Posterior cingulate gyrus (tissue), 11 donors: ENCODE data around the gene TAOK3.
"Not testable (repeated sequence)": the region's sequence is repeated elsewhere in the genome, so short reads cannot be mapped to it uniquely, and the experiment has no call there.

Experiments
- DNase-seq, 10 donors: peaks; one replicate each; pipeline versions ENCODE4 v3.0.0 to v3.0.0-alpha.2; 2020 to 2021; ENCODE audit warnings: mixed read lengths in 3 of 10
- intact Hi-C: fragments of 100-400 bp; cut with DNase I; formaldehyde crosslinking; loops from one replicate; pipeline ENCODE4 v1.15.1; 2023

The TAOK3 gene

GRCh38 chr12:118374909-118375308, 2.2 kb upstream of the TAOK3 start:
- intact Hi-C loops: loop anchor here (2.0 to 5.0 kb wide), 4 partner anchors 73 to 498 kb away; partner anchors contain the start of gene WSB2
- DNase-seq: no peak

DNA sequence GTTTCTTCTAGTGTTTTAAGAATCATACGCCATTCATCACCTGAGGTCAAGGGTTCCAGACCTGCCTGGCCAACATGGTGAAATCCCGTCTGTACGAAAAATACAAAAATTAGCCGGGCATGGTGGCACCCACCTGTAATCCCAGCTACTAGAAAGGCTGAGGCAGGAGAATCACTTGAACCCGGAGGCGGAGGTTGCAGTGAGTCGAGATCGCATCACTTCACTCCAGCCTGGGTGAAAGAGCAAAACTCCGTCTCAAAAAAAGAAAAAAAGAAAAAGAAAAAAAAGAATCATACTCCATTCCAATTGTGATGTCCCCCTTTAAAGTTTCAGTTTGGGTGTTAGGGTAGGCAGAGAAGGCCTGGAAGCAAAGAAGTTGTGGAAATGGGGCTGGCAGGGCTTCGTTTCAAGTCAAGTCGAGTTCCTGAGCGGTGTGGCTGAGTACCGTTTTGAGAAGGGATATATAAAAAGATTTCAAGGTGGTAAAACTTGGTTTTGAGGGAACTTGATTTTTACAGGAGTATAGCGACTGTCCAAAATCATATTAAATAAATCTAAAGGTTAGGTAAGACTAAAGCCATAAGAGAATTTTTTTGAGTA, 1.5 kb upstream of the TAOK3 start:
- intact Hi-C loops: loop anchor here (2.0 to 5.0 kb wide), 3 partner anchors 72 to 313 kb away; partner anchors contain the start of gene WSB2
- no peak for DNase-seq

DNA sequence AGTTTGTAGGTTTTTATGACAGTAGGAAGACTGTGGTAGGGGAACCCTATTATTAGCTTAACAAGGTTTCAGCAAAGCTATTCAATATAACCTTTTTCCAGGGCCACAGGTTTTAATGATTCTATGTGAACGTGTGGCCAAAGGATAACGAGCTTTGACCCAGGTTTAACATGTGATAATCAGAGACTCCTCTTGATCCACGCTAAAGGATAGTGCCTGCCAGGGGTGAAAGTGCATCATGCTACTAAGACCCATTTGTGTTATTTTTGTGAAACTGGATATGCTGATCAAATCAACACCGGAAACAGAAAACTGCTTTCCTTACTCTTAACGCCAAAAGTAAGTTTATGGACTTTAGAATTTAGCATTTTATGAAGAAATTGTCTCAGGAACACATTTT, 909 bp upstream of the TAOK3 start:
- intact Hi-C loops: loop anchor here (2.0 to 5.0 kb wide), 3 partner anchors 71 to 313 kb away; partner anchors contain the start of gene WSB2
- DNase-seq: no peak

DNA sequence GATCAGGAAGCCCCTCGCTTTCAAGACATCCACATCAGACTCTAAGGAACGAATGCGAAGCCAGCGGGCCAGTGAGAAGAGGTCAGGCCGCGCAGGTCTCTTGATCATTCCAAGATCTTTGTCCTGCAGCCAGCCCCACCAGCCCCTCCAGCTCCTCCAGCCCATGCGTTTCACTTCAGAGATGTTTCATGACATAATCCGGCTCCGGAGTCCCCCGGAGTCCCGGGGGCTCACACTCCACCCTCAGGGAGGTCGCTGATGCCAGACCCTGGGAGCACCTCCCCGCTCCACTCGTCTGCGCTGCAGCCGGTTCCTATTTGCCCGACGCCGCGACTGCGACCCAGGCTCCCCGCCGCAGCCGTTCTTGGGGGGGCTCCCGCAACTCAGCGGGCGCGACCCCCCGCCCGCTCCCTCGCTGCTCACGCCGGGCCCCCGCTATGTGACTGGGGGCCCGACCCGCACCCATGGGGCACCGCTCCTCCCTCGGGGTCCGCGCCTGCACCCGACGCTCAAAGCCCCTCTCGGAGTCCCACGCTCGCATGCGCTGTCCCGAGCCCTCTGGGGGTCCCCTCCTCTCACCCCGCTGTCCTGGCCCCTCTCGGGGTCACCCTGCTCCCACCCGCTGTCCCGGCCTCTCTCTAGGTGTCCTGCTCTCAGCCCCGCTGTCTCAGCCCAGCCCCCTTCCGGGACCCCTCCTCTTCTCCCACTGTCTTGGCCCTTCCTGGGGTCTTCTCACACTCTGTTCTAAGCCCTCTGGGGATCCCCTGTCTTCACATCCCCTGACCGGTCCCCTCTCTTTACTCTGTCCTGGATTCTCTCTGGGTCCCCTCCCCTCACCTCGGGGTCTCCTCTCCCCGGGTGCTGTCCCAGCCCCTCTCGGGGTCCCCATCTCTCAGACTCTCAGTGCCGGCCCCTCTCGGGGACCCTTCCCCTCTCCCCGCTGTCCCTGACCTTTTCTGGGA, 1.1 kb downstream of the TAOK3 start:
- peak in 2 of 10 donors; percentile 18 to 75 for DNase-seq
- intact Hi-C loops: loop anchor here (5.0 kb wide), 2 partner anchors 69 to 249 kb away; no protein-coding TSS in a partner anchor

GRCh38 chr12:118370601-118371000, 2.1 kb downstream of the TAOK3 start:
- no peak for DNase-seq
- intact Hi-C loops: loop anchor here (5.0 kb wide), 2 partner anchors 68 to 248 kb away; no protein-coding TSS in a partner anchor

- DNase-seq: no peak
- intact Hi-C loops: no loop called here
Observed at GRCh38 chr12:118368821-118369220, 3.9 kb downstream of the TAOK3 start.

GRCh38 chr12:118361889-118362288, 10.8 kb downstream of the TAOK3 start:
- intact Hi-C loops: no loop called here

DNA sequence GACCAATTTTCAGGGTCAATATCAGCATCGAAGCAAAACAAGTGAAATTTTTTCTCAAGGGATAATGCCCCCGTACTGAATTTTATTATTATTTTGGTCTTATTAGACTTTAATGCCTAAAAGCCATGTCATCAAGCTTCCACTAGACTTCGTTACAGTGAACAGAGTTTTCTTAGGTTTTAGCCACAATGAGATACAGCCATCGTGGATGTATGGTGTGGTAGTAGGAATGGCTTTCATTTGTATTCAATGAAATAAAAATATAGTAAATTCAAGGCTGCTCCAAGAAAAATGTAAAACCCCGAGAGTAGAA, 11.7 kb downstream of the TAOK3 start:
- no peak for DNase-seq

More at GRCh38 chr12:118361889-118362288, 10.8 kb downstream of the TAOK3 start:
- DNase-seq: no peak

DNA sequence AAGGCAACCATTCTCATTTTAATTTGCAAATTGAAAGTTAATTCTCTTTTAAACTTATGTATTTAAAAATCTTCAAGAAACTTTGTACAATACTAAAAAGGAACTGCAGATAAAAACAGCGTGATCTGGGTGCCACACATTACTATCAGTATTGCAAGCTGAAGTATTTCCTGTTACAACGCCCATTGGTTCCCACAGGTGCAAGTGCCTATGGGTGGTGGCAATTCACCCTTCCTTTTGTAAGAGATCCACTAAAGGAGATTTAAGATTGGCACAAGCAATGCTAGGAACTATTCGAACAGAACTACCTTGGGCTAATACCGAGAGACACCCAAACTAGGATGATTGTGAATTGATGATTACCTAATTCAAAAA, 13.2 kb downstream of the TAOK3 start:
- intact Hi-C loops: no loop called here
- DNase-seq: no peak

More for the DNA sequence above, 11.7 kb downstream of the TAOK3 start:
- intact Hi-C loops: no loop called here

DNA sequence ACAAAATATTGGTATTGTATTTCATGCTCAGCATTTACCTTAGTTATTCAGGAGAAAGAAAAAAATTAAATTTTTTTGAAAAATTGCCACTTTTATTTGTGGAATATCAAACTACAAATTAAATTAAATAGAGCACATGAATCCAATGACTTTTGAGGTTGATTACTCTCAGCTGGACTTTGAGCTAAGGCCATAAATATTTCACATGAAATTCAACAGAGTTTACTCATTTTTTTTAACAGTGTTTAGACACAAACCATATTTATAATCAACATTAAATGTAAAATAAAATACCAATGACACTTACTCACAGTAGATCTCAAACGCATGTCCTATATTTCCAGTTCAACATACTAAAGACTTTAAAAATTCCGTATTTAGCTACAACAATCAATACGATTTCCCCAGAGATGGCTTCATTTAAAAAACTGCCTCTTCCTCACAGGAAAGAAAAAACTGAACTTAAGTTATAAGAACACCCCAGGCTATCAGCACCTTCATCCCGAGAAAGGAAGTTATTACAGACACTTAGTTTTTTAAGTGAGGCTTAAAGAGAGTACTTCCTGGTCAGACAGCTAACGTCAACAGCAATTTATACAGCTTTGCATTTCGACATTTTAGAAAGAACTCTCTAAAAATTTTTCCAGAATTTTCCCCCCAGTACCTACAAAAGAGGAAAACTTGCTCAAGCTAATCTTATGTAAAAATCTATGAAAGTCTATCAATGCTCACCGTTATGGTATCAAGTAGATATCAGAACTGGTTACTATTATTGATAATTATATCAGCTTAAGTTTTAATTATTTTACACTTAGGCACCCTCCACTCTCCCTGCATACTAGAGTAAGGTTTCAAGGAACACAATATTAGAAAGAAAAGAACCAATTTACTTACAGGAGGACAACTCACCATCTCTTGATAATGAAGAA, 13.8 kb downstream of the TAOK3 start:
- intact Hi-C loops: no loop called here
- no peak for DNase-seq

DNA sequence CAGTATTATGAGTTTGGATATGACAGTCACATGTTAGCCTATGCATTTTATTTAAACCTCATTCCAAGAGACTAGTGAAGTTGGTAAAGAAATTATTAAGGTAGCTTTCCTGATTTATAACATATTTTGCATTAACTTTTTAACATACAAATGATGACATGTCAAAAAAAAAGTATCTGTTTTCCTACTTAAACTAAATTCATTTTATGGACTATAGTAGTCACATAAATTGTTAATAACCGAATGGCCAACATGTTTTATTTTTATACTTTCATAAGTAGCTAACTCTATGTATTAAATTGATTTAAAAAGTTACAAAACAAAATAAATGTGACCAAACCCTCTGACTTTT, 14.7 kb downstream of the TAOK3 start:
- intact Hi-C loops: no loop called here
- no peak for DNase-seq

- intact Hi-C loops: no loop called here
- no peak for DNase-seq
Observed at GRCh38 chr12:118357257-118358007, 15.3 kb downstream of the TAOK3 start.

DNA sequence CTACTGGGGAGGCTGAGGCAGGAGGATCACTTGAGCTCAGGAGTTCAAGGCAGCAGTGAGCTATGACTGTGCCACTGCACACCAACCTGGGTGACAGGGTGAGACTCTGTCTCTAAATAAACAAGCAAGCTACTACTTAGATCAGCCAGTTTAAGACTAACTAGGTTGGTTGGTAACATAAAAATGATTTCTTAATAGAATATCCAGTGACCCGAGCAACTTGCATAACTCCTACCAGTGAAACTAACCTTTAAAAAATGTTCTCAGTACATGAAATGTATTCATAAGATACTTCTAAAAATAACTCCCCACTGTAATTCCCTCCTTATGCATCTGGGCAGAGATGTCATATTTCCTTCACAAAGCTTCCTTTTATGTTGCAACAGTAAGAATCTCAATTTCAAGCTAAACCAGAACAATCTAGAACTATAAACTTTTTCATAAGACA, 15.9 kb downstream of the TAOK3 start:
- DNase-seq: no peak
- intact Hi-C loops: no loop called here

GRCh38 chr12:118355843-118356242, 16.9 kb downstream of the TAOK3 start:
- intact Hi-C loops: no loop called here
- DNase-seq: no peak

GRCh38 chr12:118354903-118355302, 17.8 kb downstream of the TAOK3 start:
- intact Hi-C loops: no loop called here
- DNase-seq: no peak

GRCh38 chr12:118354503-118354902, 18.2 kb downstream of the TAOK3 start:
- intact Hi-C loops, DNase-seq: not testable (repeated sequence)

GRCh38 chr12:118353721-118354120, 19.0 kb downstream of the TAOK3 start:
- intact Hi-C loops: no loop called here
- DNase-seq: no peak

DNA sequence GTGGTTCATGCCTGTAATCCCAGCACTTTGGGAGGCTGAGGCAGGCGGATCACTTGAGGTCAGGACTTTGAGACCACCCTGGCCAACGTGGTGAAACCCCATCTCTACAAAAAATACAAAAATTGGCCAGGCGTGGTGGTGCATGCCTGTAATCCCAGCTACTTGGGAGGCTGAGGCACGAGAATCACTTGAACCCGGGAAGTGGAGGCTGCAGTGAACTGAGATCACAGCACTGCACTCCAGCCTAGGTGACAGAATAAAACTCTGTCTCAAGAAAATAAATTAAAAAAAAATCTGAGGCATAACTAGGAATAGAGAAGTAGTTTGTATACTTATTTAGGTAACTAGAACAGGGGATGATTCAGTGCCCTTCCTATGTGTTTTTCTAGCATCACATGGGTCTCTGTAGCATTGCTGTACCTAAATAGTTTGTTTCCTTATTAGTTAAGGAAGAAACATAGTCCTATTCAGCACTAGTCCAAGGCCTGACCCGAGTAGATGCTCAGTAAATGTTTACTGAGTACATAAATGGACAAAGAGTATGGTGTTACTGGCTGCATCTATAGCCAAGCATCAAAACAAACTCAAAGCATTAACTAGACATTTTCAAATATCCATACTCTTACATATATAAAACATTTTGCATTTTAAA, 21.7 kb downstream of the TAOK3 start:
- intact Hi-C loops: no loop called here
- no peak for DNase-seq

DNA sequence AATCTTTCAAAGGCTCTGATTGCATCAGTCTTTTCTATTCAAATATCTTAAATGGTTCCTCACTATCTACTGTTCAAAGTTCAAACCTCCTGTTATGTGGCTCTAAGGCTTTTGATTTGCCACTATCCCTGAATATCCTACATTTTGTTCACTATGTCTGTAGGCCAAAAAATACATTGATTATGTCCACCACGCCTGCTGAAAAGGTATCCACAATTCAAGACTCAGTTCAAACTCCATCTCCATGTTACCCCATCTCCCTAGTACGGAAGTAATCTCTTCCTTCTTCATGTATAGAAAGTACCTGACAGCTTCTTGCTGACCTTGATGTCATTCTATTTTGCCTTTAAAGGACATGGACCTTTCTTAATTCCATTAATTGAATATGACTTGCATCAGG, 24.8 kb downstream of the TAOK3 start:
- intact Hi-C loops: no loop called here
- no peak for DNase-seq
